Osteoblast (primary cell): Measurements from ENCODE around the gene CTPS2. TPM values are rescaled to one million over a fixed set of nuclear protein-coding genes. Genes with fewer than 3 reads are reported as not detected.
"Not testable (repeated sequence)": the region's sequence is repeated elsewhere in the genome, so short reads cannot be mapped to it uniquely, and the experiment has no call there.

Experiments used
- DNase-seq: peaks from one replicate; pipeline ENCODE4 v3.0.0; 2011; ENCODE audit warnings: low spot score, mixed read lengths; ENCODE audit not compliant: insufficient read length; ENCODE audit errors: missing footprints
- H2AFZ ChIP-seq: 2 replicates; pipeline ENCODE4 v1.6.0; 2011; ENCODE audit warnings: mild to moderate bottlenecking, low read length
- H3K27ac ChIP-seq: 2 replicates; pipeline ENCODE4 v1.5.1; 2011; ENCODE audit warnings: mild to moderate bottlenecking, low read depth, low read length, moderate library complexity
- H3K27me3 ChIP-seq: 2 replicates; pipeline ENCODE4 v1.6.0; 2012; ENCODE audit warnings: mild to moderate bottlenecking, control low read depth, inconsistent platforms, low read length, moderate library complexity; ENCODE audit not compliant: insufficient read depth
- H3K36me3 ChIP-seq: 2 replicates; pipeline ENCODE4 v1.5.1; 2011; ENCODE audit warnings: mild to moderate bottlenecking, low read length, control low read depth, moderate library complexity; ENCODE audit not compliant: insufficient read depth
- H3K4me1 ChIP-seq: 2 replicates; pipeline ENCODE4 v1.5.1; 2011; ENCODE audit warnings: mild to moderate bottlenecking, low read length, control low read depth, moderate library complexity; ENCODE audit not compliant: insufficient read depth
- H3K4me2 ChIP-seq: 2 replicates; pipeline ENCODE4 v1.6.0; 2011; ENCODE audit warnings: mild to moderate bottlenecking, low read length; ENCODE audit not compliant: insufficient read depth
- H3K4me3 ChIP-seq: fragments of 200-600 bp; sonication (generic); 3 replicates; pipeline ENCODE4 v1.5.1; 2012; ENCODE audit warnings: mild to moderate bottlenecking, low read length, inconsistent platforms; ENCODE audit not compliant: insufficient read depth
- H3K79me2 ChIP-seq: 2 replicates; pipeline ENCODE4 v1.6.0; 2012; ENCODE audit warnings: mild to moderate bottlenecking, low read length, control low read depth, inconsistent platforms; ENCODE audit not compliant: insufficient read depth
- H3K9me3 ChIP-seq: 2 replicates; pipeline ENCODE4 v1.5.1; 2011; ENCODE audit warnings: low read depth, low read length, control low read depth
- H4K20me1 ChIP-seq: 2 replicates; pipeline ENCODE4 v1.6.0; 2012; ENCODE audit warnings: mild to moderate bottlenecking, low read length, control low read depth; ENCODE audit not compliant: insufficient read depth
- total RNA-seq: library from RNA; depleted of rRNA; stranded (reverse); fragments of >200 nt; gene quantifications from 2 replicates; pipeline ENCODE4 v1.2.3, GENCODE V29; 2012
- TF ChIP-seq, protein P1 (sequence below): IDR thresholded peaks from 2 replicates; pipeline ENCODE4 v1.5.1; 2011; ENCODE audit warnings: mild to moderate bottlenecking, low read depth, low read length, moderate library complexity; ENCODE audit errors: extremely low read depth

Gene CTPS2
- total RNA-seq, 1 donor: 8.0 TPM

DNA sequence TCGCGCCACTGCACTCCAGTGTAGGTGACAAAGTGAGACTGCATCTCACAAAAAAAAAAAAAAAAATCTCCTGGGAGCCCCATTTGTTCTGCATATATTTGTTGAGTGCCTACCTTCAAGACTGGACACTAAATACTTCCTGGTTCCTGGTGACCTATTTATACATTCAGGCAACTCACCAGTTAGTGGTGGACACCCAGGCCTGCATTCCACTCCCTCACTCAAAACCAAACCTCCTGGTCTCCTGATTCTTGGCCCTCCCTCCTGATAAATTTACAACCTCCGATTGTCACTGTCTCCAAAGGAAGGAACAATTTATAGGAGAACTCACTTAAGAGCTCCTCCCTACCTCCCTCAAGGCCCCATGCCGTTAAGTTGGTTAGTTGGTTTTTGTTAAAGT is 10.0 kb upstream of the CTPS2 start:
- peaks cover 9% of the 10 kb centered on the region for H3K4me1 ChIP-seq
- no peaks in the 10 kb centered on the region for H3K27me3 ChIP-seq
- peaks cover 44% of the 10 kb centered on the region for H4K20me1 ChIP-seq
- no peak overlapping the region for H3K4me2 ChIP-seq
- peaks cover 73% of the 10 kb centered on the region for H3K79me2 ChIP-seq
- no peaks in the 10 kb centered on the region for H3K36me3 ChIP-seq
- TF ChIP-seq, protein P1, sequence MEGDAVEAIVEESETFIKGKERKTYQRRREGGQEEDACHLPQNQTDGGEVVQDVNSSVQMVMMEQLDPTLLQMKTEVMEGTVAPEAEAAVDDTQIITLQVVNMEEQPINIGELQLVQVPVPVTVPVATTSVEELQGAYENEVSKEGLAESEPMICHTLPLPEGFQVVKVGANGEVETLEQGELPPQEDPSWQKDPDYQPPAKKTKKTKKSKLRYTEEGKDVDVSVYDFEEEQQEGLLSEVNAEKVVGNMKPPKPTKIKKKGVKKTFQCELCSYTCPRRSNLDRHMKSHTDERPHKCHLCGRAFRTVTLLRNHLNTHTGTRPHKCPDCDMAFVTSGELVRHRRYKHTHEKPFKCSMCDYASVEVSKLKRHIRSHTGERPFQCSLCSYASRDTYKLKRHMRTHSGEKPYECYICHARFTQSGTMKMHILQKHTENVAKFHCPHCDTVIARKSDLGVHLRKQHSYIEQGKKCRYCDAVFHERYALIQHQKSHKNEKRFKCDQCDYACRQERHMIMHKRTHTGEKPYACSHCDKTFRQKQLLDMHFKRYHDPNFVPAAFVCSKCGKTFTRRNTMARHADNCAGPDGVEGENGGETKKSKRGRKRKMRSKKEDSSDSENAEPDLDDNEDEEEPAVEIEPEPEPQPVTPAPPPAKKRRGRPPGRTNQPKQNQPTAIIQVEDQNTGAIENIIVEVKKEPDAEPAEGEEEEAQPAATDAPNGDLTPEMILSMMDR: no peak
- no peak overlapping the region for H3K4me3 ChIP-seq
- no peak for DNase-seq
- no peaks in the 10 kb centered on the region for H3K9me3 ChIP-seq
- H2AFZ ChIP-seq: no peak overlapping the region
- peak overlapping the region; percentile 10 for H3K27ac ChIP-seq

DNA sequence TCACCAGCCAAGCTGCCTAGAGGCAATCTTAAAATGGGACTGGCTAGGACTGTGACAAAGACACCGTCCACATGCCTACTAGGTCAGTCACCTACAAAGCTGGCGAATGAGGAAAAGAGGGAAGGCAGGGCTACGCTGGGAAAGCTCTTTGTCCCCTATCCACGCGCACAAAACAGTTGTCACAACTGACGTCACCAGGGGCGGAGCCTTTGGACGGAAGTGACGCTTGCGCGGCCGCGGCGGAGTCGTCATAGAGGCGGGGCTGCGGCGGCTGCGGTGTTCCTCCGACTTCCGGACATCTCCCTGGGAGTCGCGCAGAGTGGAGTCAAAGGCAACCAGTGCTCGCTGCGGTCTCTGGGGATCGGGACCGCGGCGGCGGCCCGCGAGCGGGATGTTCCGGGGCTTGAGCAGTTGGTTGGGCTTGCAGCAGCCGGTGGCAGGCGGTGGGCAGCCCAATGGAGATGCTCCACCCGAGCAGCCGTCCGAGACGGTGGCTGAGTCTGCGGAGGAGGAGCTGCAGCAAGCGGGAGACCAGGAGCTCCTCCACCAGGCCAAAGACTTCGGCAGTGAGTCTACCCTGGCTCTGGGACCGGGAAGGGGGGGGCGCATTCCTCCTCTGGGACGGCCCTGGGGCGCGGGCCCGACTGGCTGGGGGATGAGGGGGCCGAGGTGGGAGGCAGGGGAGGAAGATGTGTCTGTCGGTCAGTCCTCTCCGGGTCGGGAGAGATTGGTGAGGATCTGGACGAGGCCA is 7.0 kb upstream of the CTPS2 start, which contains the start of gene SYAP1:
TSS of gene SYAP1 (plus strand) at position 279 of the 751 bp plus-strand sequence. CDS start at position 392, 113 bp downstream.
- peak within 1 kb of the TSS; percentile 90 for H3K4me3 ChIP-seq
- H3K4me1 ChIP-seq: peaks cover 9% of the 10 kb centered on the region
- H4K20me1 ChIP-seq: peaks cover 29% of the 10 kb centered on the region
- H3K4me2 ChIP-seq: peak within 1 kb of the TSS; percentile 99
- H3K27me3 ChIP-seq: no peaks in the 10 kb centered on the region
- TF ChIP-seq, protein P1: no peak
- H3K36me3 ChIP-seq: no peaks in the 10 kb centered on the region
- peak within 1 kb of the TSS; percentile 100 for H3K27ac ChIP-seq
- peaks cover 48% of the 10 kb centered on the region for H3K79me2 ChIP-seq
- peak; percentile 94 for DNase-seq
- no peaks in the 10 kb centered on the region for H3K9me3 ChIP-seq
- H2AFZ ChIP-seq: peak within 1 kb of the TSS; percentile 95

DNA sequence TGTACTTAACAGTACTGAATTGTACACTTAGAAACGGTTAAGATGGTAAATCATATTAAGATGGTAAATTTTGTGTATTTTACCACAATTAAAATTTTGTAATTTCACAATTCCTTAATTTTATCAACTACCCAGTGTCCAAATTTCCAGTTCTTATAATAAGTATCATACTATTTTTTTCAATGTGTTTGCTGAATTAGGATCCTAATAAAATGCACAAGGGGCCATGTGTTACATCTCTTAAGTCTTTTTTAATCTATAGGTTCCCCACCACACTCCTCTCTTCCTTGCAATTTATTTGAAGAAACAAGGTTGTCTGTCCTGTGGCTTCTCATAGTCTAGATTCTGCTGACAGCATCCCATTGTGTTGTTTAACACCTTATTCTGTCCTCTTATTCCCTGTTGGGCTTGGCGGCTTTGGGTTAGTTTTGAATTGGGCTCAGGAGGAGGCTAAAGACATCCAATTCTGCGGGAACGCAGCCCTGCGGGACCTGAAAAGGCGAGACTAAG is 6.4 kb upstream of the CTPS2 start:
- Histone ChIP-seq H4K20me1 (peaks cover 23% of the 10 kb centered on the region), H3K27me3 (peaks cover 3% of the 10 kb centered on the region), H3K9me3 (no peaks in the 10 kb centered on the region), H3K79me2 (peaks cover 42% of the 10 kb centered on the region), H3K27ac (peak overlapping the region; percentile 100), H3K36me3 (no peaks in the 10 kb centered on the region), H3K4me1 (peaks cover 9% of the 10 kb centered on the region), H2AFZ (peak overlapping the region; percentile 95), H3K4me2 (peak overlapping the region; percentile 99), H3K4me3 (peak overlapping the region; percentile 90)
- no peak for DNase-seq
- TF ChIP-seq, protein P1: no peak

DNA sequence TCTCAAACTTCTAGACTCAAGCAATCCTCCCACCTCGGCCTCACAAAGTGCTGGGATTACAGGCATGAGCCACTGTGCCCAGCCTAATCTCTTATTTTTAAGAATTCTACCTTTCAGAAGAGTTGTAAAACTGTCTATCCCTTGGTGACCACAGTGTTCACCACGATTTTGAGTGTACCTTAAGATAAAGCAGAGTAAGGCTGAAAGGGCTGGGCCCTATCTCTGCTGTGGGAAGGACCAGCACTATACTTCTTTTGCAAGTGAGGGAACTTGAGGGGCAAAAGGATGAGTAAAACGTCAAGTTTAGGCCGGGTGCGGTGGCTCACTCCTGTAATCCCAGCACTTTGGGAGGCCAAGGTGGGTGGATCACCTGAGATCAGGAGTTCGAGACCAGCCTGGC is 4.0 kb upstream of the CTPS2 start:
- H3K4me3 ChIP-seq, H4K20me1 ChIP-seq, H3K4me1 ChIP-seq, H3K27ac ChIP-seq, H3K27me3 ChIP-seq, H3K36me3 ChIP-seq, DNase-seq, H3K9me3 ChIP-seq, H3K4me2 ChIP-seq, H2AFZ ChIP-seq: not testable (repeated sequence)
- peaks cover 19% of the 10 kb centered on the region for H3K79me2 ChIP-seq

DNA sequence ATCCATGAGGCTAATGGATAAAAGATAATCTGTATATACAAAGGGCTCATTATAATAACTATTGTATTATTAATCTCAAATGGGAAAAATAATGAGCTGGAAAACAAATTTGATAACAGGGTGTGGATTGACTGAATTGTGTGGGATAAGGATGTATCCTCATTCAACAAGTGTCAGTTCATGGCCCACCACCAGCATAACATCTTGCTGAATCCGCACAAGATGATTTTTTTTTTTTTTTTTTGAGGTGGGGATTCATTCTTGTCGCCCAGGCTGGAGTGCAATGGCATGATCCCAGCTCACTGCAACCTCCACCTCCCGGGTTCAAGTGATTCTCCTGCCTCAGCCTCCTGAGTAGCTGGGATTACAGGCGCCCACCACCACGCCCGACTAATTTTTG is 3.2 kb upstream of the CTPS2 start:
- not testable (repeated sequence) for H3K4me1 ChIP-seq, DNase-seq, H3K27me3 ChIP-seq, H3K27ac ChIP-seq, H4K20me1 ChIP-seq, H3K36me3 ChIP-seq, H2AFZ ChIP-seq, H3K4me2 ChIP-seq, H3K4me3 ChIP-seq, H3K9me3 ChIP-seq
- H3K79me2 ChIP-seq: peaks cover 11% of the 10 kb centered on the region
